Lower leg skin (tissue), 4 donors: ENCODE measurements around the gene KCNJ4. TPM values are rescaled to one million over a fixed set of nuclear protein-coding genes. Genes with fewer than 3 reads are reported as not detected.

ENCODE experiments used
- total RNA-seq, 4 donors: library from RNA; depleted of rRNA; stranded (reverse); fragments of >200 nt; gene quantifications; one replicate each; pipeline ENCODE4 v1.1.0, GENCODE V29; 2016

The KCNJ4 gene
- total RNA-seq, 4 donors from 2014 or later = 0.29 to 1.4 (median 0.46) TPM; not detected in 1

Other genes starting within 250 kb of the KCNJ4 start
- 10 to 100 TPM; 27.9 to 67.4 (median 40.7) TPM for gene TMEM184B, start 182.2 kb downstream of the KCNJ4 start, total RNA-seq
- 100 to 1,000 TPM; 142 to 258 (median 163) TPM for gene CSNK1E, start 137.8 kb downstream of the KCNJ4 start, total RNA-seq
- 1 to 10 TPM in 2 of 4 donors, under 1 TPM in 2; 0.80 to 5.1 (median 1.3) TPM for gene KDELR3, start 12.9 kb upstream of the KCNJ4 start, total RNA-seq
- 100 to 1,000 TPM; 419 to 723 (median 493) TPM for gene DDX17, start 51.1 kb upstream of the KCNJ4 start, total RNA-seq
- 1 to 10 TPM in 1 of 4 donors, under 1 TPM in 2, not detected in 1; 0.22 to 3.5 (median 0.49) TPM for gene DMC1, start 115.0 kb upstream of the KCNJ4 start, total RNA-seq
- 1 to 10 TPM in 3 of 4 donors, under 1 TPM in 1; 0.97 to 3.9 (median 2.4) TPM for gene FAM227A, start 201.2 kb upstream of the KCNJ4 start, total RNA-seq
- gene CBY1, start 201.4 kb upstream of the KCNJ4 start, total RNA-seq = 10 to 100 TPM; 16.6 to 26.6 (median 22.1) TPM
- 10 to 100 TPM; 24.8 to 42.2 (median 34.5) TPM for gene TOMM22, start 226.8 kb upstream of the KCNJ4 start, total RNA-seq
- gene JOSD1, start 245.7 kb upstream of the KCNJ4 start, total RNA-seq = 10 to 100 TPM; 52.0 to 90.6 (median 68.0) TPM